ENCODE measurements around the gene PPM1D. TPM values are rescaled to one million over a fixed set of nuclear protein-coding genes. Genes with fewer than 3 reads are reported as not detected.

The PPM1D gene
- total and polyA plus RNA-seq, 2 of the 13 experiments (the other 11 are each of a cell fraction or from before 2014, with no cell fraction given) = 8.0 to 26.2 TPM

GRCh38 chr17:60586288-60586974, 13.6 kb upstream of the PPM1D start (continued):
- TF ChIP-seq FOXO4 (CRISPR knock-in tag; conservative IDR thresholded peaks at IDR 0.05) = no peak
- TF ChIP-seq TRIM24 (CRISPR knock-in tag; IDR thresholded peaks at IDR 0.05) = no peak
- TF ChIP-seq CTCF (CRISPR knock-in tag; IDR thresholded peaks at IDR 0.05) = peak; percentile 73
- no peak for TF ChIP-seq HMG20B (CRISPR knock-in tag; conservative IDR thresholded peaks at IDR 0.05)
- no peak for TF ChIP-seq SNAPC2 (CRISPR knock-in tag; IDR thresholded peaks at IDR 0.05)
- TF ChIP-seq ZNF260 (CRISPR knock-in tag; IDR thresholded peaks at IDR 0.05; ENCODE audit: borderline replicate concordance, low read depth) = no peak
- TF ChIP-seq ZFP36L2 (CRISPR knock-in tag; IDR thresholded peaks at IDR 0.05) = no peak
- no peak for TF ChIP-seq ZNF329 (CRISPR knock-in tag; IDR thresholded peaks at IDR 0.05; ENCODE audit: low read depth)
- TF ChIP-seq SRF (IDR thresholded peaks at IDR 0.05; ENCODE audit: low read depth, low read length) = no peak
- TF ChIP-seq PRPF4 (IDR thresholded peaks at IDR 0.05; ENCODE audit: low read depth, low read length, poor library complexity, severe bottlenecking) = no peak
- no peak for TF ChIP-seq FOXP4 (CRISPR knock-in tag; IDR thresholded peaks at IDR 0.05)
- no peak for TF ChIP-seq E2F5 (CRISPR knock-in tag; conservative IDR thresholded peaks at IDR 0.05)
- TF ChIP-seq ARNTL (CRISPR knock-in tag; IDR thresholded peaks at IDR 0.05) = no peak
- no peak for TF ChIP-seq ZNF609 (CRISPR knock-in tag; IDR thresholded peaks at IDR 0.05; ENCODE audit: borderline replicate concordance)
- TF ChIP-seq RNF2 (conservative IDR thresholded peaks at IDR 0.05; ENCODE audit: low read depth) = no peak
- TF ChIP-seq ZFP62 (CRISPR knock-in tag; IDR thresholded peaks at IDR 0.05) = no peak
- TF ChIP-seq SP5 (CRISPR knock-in tag; IDR thresholded peaks at IDR 0.05; ENCODE audit: borderline replicate concordance, low read depth) = no peak
- TF ChIP-seq ZBTB25 (CRISPR knock-in tag; IDR thresholded peaks at IDR 0.05) = no peak

Measured in HepG2 (cell line).